ENCODE measurements around the gene DNAH7.
"Not testable (repeated sequence)": the region's sequence is repeated elsewhere in the genome, so short reads cannot be mapped to it uniquely, and the experiment has no call there.

The DNAH7 gene

DNA sequence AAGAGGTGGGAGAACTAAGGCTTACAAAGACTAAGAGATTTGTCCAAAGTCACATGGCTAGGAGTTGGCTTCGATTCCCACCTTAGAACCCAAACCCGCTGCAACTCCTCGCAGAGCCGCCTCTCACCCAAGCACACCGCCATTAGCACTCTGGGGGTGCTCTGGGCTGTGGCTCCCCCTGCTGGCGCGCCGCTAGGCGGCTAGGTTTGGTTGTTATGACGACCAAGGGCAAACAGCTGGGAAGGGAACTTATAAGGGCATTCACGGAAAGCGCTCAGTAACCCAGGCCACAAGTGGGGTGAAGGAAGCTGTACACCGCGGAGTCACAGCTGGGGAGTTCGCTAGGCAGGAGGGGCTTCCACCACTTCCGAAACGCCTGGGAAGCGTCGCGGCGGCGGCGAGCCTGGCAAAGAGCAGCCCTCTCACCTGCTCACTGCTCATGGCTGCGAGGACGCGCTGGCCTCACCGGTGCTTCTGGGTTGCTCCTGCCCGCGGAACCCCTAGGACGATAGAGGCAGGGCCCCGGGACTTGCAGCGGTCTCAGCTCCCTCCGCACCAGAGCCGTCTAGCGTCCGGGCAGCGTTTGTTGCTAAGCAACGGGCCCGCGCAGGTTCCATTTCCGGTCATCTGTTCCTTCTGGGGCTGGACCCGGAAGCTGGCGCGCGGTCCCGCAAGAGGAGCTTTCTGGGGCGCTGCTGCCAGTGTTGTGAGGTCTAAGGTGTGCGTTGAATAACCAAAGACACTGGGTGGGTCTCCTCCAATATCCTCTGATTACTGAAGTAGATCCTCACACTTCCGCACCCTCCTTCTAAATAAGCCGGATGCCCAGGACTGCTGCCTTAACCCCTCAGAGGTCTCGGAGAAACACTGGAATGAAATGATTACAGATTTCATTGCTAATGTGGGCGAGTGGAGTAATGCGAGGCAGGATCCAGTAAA, at the start of gene DNAH7:
Gene DNAH7 (minus strand): TSS at position 567 of the 939 bp plus-strand sequence. CDS start 126 bp downstream, at position 441.
- peak; percentile 80 to 87 for DNase-seq (ENCODE audit: low read depth in 1 of 2, low spot score in 1 of 2)

DNA sequence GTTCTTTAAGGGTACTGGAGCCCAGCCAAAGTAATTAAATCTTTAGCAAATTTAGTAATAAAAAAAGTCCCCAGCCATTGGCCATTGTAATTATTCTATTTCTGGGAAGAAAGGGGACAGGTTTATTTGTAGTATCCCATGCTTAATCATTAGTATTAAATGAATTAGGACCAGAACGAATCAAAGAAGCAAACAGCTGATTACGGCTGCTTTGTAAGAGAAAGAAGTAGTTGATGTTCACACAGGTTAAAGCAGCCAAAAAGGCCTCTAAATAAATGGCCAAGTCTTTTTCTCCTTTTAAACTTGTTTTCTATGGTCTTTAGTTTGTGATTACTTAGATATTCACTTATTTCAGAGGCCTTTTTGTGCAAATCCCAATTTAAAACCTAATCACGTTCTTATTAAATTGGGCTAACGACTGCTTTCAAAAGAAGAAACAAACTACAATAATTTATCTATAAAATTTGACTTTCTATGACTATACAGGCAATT, 48.6 kb upstream of the DNAH7 start:
- no peak for DNase-seq (ENCODE audit: low read depth in 1 of 2, low spot score in 1 of 2)

DNA sequence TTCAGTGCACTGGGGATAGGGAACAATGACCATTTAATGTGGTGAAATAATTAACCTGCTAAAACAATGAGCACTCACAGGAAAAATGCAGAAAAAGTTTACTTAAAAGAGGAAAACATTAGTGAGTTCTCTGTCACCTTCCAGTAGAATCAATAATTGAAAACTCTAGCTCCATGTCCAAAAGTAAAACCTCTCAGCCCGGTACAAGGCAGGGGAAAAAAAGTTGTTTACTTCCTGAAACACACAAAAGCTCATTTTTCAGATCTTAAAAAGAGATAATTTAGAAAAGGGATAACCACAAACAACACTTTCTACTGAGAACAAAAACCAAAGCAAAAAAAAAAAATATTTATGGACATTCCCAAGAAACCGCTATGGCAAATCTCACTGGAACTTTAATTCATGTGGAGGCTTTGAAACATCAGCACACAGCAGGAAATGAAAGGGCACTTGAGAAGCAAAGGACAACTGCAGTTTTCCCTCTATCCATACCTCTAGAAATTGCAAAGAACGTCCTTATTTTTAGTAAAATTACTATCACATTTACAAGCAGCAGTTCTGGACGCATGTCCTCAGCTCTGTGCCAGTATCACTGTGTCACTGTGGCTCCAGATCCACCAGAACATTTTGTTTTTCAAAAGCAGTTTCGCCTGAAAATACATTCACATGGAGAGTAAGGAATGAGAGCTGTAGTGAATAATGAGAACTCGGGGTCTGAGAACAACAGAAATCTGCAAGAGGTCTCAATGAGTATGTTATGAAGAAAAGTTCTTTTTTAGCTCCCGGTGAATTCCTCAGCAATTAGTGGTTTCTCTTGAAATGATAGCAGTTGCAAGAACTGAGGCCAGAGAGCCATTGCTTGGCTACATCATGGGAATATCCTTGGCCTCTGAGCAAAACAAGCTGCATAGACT, 44.7 kb upstream of the DNAH7 start:
- no peak for DNase-seq (ENCODE audit: low read depth in 1 of 2, low spot score in 1 of 2)

DNA sequence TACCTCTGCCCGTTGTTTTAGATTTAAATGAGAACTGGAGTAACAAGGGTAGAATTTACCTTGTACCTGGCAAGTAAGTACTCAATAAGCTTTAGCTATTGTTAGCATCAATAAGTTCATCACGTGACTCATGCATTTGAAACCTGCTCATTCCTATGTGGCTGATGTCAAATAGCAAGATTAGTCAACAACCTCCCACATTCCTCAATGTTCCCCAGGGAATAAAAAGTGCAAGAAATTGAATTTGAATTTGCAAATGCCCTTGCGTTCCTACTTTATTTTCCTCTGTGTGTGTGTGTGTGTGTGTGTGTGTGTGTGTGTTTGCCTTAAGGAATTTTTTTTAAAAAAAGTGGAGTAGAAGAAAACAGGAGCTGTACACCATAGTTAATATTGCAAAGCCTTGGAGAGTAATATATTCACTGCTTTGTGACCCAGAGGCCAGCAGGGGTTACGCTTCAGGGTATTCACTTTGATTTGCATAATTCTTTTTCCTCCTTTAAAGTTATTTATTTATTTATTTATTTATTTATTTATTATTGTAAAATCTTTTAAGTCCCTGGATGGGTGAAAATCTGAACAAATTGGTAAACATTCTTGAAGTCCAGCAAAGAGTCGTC, 43.9 kb upstream of the DNAH7 start:
- no peak for DNase-seq (ENCODE audit: low read depth in 1 of 2, low spot score in 1 of 2)

DNA sequence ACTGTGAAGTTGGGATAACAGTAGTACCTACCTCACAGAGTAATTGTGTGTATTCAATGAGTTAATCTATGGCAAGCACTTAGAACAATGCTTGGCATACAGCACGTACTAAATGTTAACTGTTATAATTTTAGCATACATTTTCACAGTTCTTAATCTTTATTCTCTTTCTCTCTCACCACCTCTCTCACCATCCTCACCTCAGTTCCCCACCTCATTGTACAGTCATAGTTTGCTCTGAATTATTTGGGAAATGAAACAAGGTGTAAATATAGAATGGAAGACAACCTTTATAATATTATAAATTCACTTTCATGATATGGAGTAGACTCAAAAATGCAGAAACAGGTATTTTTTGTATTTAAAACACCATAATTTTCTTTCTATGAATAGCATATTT, 40.0 kb upstream of the DNAH7 start:
- no peak for DNase-seq (ENCODE audit: low read depth in 1 of 2, low spot score in 1 of 2)

DNA sequence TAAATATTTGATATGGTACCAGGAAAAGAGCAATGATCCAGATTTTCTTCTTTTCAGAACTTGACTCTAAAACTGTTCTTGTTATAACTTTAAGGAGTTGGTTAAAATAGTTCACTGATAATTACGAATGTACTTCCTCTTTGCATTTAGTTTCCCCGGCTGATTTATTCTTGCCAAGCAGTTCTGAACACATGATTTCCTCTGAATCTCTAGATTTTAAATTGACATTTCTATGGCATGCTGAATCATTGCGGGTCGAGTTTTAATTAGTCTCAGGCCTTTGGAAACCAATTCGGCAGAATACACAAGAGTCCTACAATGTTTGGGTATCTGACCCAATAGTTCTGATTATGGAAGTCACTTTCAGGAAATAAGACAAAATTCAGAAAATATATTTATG, 37.3 kb upstream of the DNAH7 start:
- DNase-seq (ENCODE audit: low read depth in 1 of 2, low spot score in 1 of 2): no peak

DNA sequence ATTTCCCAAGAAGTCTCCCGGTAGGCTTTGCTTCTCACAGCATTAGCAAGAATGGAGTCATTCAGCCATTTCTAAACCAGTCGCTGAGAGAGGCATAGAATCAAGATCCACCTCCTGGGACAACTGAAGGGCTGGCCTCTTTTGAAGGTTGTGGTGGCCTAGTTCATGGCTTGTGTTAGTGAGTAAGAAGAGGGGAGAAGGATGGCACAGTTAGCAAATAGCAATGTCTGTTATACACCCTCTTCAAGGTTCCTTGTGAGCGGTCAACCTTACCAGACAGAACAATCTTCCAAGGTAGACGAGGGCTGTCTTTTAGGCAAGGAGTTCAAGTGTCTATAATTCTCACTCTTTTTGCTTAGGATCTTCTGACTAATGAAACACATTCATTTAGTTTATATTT, 35.4 kb upstream of the DNAH7 start:
- no peak for DNase-seq (ENCODE audit: low read depth in 1 of 2, low spot score in 1 of 2)

DNA sequence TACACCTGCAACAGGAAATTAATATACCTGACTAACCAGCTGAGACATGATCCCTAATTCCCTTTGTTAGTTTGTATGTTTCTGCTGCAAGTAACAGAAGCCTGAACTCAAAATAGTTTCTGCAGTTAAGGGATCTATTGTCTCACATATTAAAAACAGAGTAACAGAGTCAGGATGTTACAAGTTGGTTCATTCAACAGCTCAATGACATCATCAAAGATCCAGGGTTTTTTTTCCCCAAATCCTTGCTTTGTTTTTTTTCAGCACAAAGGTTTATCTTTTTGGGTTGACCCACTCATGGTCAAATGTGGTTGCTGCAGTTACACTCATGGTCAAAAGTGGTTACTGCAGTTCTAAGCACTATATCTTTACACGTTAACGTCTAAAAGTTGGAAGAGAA, 35.0 kb upstream of the DNAH7 start:
- no peak for DNase-seq (ENCODE audit: low read depth in 1 of 2, low spot score in 1 of 2)

DNA sequence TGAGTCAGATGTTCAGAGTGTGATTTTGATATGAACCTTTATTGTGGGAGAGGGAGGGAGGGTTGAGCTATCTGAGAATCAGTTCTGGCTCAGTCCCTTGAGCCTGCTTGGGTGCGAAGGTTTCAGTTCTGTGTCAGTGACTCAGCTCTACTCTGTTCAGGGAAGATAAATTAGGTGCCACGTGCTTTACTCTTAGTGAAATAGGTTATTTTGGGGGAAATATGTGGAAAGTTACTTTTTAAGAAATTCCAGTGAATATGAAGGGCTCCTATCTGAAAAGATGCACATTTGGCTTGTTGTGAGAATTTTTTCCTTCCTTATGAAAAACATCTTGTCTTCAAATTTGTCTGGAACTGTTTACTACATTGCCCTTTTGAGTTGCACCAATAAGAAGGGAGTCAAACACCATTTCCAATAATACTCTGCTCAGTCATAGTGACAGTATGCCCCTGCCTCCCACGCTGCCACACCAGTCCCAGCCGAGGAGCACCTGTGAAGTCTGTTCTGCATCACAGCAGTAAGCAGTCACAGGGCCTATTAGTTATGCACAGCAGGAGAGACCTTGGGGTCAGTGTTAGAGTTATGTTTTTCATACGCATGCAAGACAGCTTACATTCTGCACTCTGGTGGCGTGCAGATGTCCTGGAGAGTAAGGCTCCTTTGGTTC, 32.8 kb upstream of the DNAH7 start:
- peak in 1 of 2 donors; percentile 14 for DNase-seq (ENCODE audit: low read depth in 1 of 2, low spot score in 1 of 2)

DNA sequence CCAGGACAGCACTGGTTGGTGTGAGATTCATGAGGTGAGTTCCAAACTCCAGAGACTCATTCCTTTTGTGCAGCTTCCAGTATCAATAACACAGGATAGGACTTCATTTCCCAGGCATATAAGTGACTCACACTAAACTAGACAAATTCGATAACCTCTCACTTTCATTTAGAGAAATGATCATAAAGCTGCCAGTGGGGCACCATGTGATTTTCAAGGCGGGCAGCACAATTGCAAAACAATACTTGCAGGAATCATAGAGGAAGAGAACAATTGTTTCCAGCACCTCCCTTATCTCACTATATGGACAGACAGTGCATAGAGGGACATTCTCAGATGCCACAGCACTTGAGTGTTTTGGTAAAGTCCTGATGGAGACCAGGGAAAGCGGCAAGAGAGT, 31.3 kb upstream of the DNAH7 start:
- no peak for DNase-seq (ENCODE audit: low read depth in 1 of 2, low spot score in 1 of 2)

DNA sequence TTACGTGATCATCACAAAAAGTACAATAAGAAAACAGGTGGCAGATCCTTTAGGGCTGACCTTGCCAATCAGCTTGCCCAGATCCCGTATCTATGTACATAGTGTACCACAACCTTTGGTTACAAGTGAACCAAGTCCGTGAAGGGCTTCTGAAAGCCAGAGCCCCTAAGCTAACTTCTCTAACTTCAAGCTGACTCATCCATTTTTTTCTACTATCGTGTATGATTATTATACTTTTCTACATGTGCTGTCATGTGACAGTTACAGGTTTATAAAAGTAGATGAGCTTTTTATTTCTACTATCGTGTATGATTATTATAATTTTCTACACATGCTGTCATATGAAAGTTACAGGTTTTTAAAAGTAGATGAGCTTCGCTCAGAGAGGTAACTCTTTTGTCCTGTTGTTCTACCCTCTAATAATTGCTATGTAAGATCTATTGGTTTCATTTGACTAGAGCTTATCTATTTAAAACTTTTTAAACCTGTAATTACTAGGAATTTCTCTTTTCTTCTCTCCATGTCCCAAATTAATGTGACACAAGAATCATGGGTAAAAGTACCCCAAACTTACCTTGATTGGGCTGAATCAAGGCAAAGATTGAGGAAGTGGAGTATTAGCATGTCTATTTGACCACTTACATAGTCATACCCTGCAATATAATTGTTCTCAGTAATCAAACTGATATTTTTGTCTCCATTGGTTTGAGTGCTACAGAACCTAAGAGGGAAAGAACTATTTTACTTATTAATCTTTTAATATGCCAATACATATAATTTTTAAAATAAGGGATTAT, 29.4 kb upstream of the DNAH7 start:
- DNase-seq (ENCODE audit: low read depth in 1 of 2, low spot score in 1 of 2): no peak

DNA sequence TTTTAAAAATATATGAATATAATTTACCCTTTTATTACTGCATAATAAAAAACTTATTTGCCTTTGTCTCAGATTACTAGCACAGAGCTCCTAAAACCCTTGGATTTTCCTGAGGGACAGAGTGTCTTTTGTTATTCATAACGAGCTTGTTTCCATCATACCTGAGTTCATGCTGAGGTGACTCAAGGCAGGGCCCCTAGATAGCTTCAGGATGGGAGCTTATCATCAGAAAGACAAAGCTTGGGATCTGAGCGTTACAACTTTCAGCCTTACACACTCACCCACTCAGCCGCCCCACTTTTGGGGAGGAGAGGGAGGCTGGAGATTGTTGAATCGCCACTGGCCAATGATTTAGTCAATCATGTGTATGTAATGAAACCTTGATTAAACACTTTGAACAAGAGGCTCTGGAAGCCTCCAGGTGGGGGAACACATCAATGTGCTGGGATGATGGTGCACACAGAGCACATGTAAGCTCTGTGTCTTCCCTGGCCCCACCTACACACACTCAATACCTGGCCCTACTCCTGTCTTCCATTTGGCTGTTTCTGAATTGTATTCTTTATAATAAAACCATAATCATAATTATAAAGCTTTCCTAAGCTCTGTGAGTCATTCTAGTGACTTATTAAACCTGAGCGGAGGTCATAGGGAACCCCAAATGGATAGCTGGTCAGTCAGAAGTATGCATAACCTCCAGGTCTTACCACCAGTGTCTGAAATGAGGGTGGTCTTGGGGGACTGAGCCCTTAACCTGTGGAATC, 28.5 kb upstream of the DNAH7 start:
- DNase-seq (ENCODE audit: low read depth in 1 of 2, low spot score in 1 of 2): no peak

DNA sequence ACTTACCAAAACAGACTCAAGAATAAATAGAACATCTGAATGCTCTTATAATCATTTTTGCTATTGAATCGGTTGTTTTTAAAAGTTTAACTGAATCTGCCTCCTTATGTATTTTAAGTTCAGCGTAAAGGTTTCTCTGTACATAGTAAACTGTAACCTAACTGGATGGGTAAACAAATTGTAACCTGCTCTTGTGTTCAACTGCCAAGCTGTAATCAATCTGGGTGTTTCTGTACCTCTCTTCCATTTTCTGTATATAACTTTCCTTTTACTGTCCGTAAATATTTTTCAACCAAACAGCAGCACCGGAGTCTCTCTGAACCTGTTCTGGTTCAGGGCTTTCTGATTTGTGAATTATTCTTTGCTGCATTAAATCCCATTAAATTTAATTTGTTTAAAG, 27.6 kb upstream of the DNAH7 start:
- DNase-seq (ENCODE audit: low read depth in 1 of 2, low spot score in 1 of 2): no peak

DNA sequence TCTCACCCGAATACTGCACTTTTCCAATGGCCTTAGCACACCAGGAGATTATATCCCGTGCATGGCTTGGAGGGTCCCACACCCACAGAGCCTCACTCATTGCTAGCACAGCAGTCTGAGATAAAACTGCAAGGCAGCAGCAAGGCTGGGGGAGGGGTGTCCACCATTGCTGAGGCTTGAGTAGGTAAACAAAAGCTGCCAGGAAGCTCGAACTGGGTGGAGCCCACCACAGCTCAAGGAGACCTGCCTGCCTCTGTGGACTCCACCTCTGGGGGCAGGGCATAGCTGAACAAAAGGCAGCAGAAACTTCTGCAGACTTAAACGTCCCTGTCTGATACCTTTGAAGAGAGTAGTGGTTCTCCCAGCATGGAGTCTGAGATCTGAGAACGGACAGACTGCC, 20.8 kb upstream of the DNAH7 start:
- DNase-seq (ENCODE audit: low read depth in 1 of 2, low spot score in 1 of 2): not testable (repeated sequence)

DNA sequence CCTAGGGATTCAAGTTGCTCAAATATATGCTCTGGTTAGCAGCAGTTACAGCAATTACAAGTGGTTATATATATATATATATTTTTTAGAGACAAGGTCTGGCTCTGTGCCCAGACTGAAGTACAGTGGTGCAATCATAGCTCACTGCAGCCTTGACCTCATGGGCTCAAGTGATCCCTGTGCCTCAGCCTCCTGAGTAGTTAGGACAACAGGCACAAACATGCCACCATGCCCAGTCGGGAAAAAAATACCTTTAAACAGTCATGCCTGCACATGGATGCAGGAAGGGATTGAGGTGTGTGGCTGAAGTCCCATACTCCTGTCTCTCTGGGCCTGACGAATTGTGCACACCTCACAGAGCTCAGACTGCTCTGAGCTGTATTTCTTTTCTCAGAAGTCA, 19.6 kb upstream of the DNAH7 start:
- DNase-seq (ENCODE audit: low read depth in 1 of 2, low spot score in 1 of 2): no peak

DNA sequence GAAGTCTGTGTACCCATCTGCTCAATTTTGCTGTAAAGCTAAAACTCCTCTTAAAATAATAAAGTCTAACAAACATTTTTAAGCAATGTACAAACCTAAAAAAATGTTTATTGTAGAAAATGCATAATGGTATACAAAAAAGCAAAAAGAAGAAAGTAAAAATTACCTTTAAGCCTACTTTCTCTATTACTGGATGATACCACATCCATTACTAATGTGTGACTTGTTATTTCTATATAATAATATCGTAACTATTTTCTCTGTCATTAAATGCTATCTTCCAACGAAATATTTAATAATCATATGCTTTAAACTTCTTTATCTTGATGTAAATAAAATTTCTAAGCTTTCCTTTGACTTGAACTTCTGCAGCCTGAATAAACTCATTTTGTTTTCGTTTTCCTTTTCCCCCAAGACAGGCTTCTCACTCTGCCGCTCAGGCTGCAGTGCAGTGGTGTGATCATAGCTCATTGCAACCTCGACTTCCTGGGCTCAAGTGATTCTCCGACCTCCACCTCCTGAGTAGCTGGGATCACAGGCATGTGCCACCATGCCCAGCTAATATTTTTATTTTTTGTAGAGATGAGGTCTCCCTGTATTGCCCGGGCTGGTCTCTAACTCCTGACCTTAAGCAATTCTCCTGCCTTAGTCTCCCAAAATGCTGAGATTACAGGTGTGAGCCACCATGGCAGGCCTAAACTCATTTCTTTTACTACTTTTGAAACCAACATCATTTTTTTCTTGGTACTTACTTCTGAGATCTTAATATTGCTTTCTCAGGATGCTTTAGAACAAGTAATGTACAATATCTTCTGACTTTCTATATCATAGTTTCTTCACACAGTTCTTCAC, 18.1 kb upstream of the DNAH7 start:
- DNase-seq (ENCODE audit: low read depth in 1 of 2, low spot score in 1 of 2): no peak

DNA sequence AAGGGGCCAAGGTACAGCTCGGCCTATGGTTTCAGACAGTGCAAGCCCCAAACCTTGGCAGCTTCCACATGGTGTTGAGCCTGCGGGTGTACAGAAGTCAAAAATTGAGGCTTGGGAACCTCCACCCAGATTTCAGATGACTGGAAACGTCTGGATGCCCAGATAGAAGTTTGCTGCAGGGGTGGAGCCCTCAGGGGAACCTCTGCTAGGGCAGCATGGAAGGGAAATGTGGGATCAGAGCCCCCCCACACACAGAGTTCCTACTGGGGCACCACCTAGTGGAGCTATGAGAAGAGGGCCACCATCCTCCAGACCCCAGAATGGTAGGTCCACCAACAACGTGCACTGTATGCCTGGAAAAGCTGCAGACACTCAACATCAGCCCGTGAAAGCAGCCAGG, 15.0 kb upstream of the DNAH7 start:
- DNase-seq (ENCODE audit: low read depth in 1 of 2, low spot score in 1 of 2): no peak

DNA sequence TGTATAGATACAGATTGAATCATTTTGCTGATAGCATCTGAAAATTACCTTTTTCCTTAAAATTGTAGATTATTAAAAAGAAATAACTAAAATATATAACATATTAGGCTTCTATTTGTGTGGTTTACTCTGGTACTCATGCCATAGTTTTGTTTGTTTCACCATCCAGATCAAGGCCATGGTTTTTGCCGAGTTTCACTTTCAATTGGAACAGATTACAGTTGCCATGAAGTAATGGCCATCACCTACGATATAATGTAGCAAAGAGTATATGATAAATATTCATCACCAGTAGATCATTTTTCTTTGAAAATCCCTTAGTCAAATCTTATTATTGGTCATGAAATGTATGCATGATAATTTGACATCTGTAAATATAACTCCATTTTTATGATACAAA, 11.9 kb upstream of the DNAH7 start:
- DNase-seq (ENCODE audit: low read depth in 1 of 2, low spot score in 1 of 2): no peak

Measured in stimulated activated CD4-positive, alpha-beta T cell treated with anti-CD3 and anti-CD28 coated beads, Interleukin-15, amount 100 ng/mL, for 1 hour (primary cell).